Skeletal muscle tissue (tissue), 4 donors: Measurements from ENCODE around the gene MBTPS1. TPM values are rescaled to one million over a fixed set of nuclear protein-coding genes. Genes with fewer than 3 reads are reported as not detected.

Experiments used
- H3K27ac ChIP-seq: one replicate; pipeline ENCODE4 v1.7.0; 2013; ENCODE audit warnings: mild to moderate bottlenecking, low read depth, low read length, inconsistent platforms
- H3K27me3 ChIP-seq, 3 donors: one replicate each; pipeline ENCODE4 v1.7.0; 2013; ENCODE audit warnings: low read length in 3 of 3; ENCODE audit not compliant: control insufficient read depth in 3 of 3, insufficient read depth in 3 of 3
- H3K36me3 ChIP-seq, 3 donors: one replicate each; pipeline ENCODE4 v1.7.0; 2013; ENCODE audit warnings: low read length in 3 of 3; ENCODE audit not compliant: control insufficient read depth in 3 of 3, insufficient read depth in 3 of 3
- H3K4me1 ChIP-seq, 3 donors: one replicate each; pipeline ENCODE4 v1.7.0; 2013; ENCODE audit warnings: low read length in 3 of 3, mild to moderate bottlenecking in 3 of 3; ENCODE audit not compliant: control insufficient read depth in 3 of 3, insufficient read depth in 3 of 3
- H3K4me3 ChIP-seq, 3 donors: one replicate each; pipeline ENCODE4 v1.7.0; 2013; ENCODE audit warnings: low read length in 3 of 3
- H3K9ac ChIP-seq, 3 donors: one replicate each; pipeline ENCODE4 v1.7.0; 2013; ENCODE audit warnings: low read length in 3 of 3, mild to moderate bottlenecking in 3 of 3, moderate library complexity in 2 of 3, low read depth in 1 of 3
- H3K9me3 ChIP-seq, 3 donors: one replicate each; pipeline ENCODE4 v1.7.0; 2013; ENCODE audit warnings: low read length in 3 of 3; ENCODE audit not compliant: control insufficient read depth in 3 of 3
- total RNA-seq: library from RNA; depleted of rRNA; stranded (reverse); fragments of >200 nt; gene quantifications from one replicate; pipeline ENCODE4 v1.2.3, GENCODE V29; 2014
- donor health status: Osteomylitis.

The MBTPS1 gene
- total RNA-seq, 1 donor from 2014 or later: 76.7 TPM

- H3K4me3 ChIP-seq: no peak overlapping the region
- no peaks in the 10 kb centered on the region for H3K27me3 ChIP-seq
- no peak overlapping the region for H3K27ac ChIP-seq
- H3K36me3 ChIP-seq: peaks cover 54 to 73% (median 67%) of the 10 kb centered on the region in 3 donors
- peaks cover 8 to 15% (median 10%) of the 10 kb centered on the region in 3 donors for H3K4me1 ChIP-seq
- no peak overlapping the region for H3K9ac ChIP-seq
- no peaks in the 10 kb centered on the region for H3K9me3 ChIP-seq
Measured at GRCh38 chr16:84081446-84081989, 35.2 kb downstream of the MBTPS1 start.

- Histone ChIP-seq H3K36me3 (peaks cover 47 to 66% (median 60%) of the 10 kb centered on the region in 3 donors), H3K27me3 (no peaks in the 10 kb centered on the region), H3K27ac (no peak overlapping the region), H3K4me3 (no peak overlapping the region), H3K9me3 (no peaks in the 10 kb centered on the region), H3K9ac (peak overlapping the region in 1 of 3 donors; percentile 25), H3K4me1 (peaks cover 8 to 15% (median 10%) of the 10 kb centered on the region in 3 donors)
Measured at GRCh38 chr16:84080813-84081212, 35.9 kb downstream of the MBTPS1 start.

- Histone ChIP-seq H3K27me3 (no peaks in the 10 kb centered on the region), H3K9me3 (no peaks in the 10 kb centered on the region), H3K4me3 (no peak overlapping the region), H3K9ac (peak overlapping the region in 1 of 3 donors; percentile 25), H3K27ac (no peak overlapping the region), H3K4me1 (peaks cover 8 to 15% (median 11%) of the 10 kb centered on the region in 3 donors), H3K36me3 (peaks cover 48 to 69% (median 62%) of the 10 kb centered on the region in 3 donors)
Measured at GRCh38 chr16:84080378-84080777, 36.4 kb downstream of the MBTPS1 start.

GRCh38 chr16:84079664-84080063, 37.1 kb downstream of the MBTPS1 start:
- Histone ChIP-seq H3K4me3 (no peak overlapping the region), H3K9ac (no peak overlapping the region), H3K9me3 (no peaks in the 10 kb centered on the region), H3K27ac (no peak overlapping the region), H3K4me1 (peaks cover 8 to 21% (median 18%) of the 10 kb centered on the region in 3 donors), H3K27me3 (no peaks in the 10 kb centered on the region), H3K36me3 (peaks cover 51 to 73% (median 67%) of the 10 kb centered on the region in 3 donors)

- H3K27ac ChIP-seq: peak overlapping the region; percentile 27
- no peaks in the 10 kb centered on the region for H3K9me3 ChIP-seq
- H3K36me3 ChIP-seq: peaks cover 26 to 64% (median 60%) of the 10 kb centered on the region in 3 donors
- H3K4me1 ChIP-seq: peaks cover 5 to 19% (median 18%) of the 10 kb centered on the region in 3 donors
- no peaks in the 10 kb centered on the region for H3K27me3 ChIP-seq
- H3K9ac ChIP-seq: no peak overlapping the region
- no peak overlapping the region for H3K4me3 ChIP-seq
Measured at GRCh38 chr16:84075376-84075775, 41.4 kb downstream of the MBTPS1 start.

- Histone ChIP-seq H3K36me3 (peaks cover 27 to 63% (median 63%) of the 10 kb centered on the region in 3 donors), H3K9ac (peak overlapping the region in 1 of 3 donors; percentile 20), H3K4me3 (no peak overlapping the region), H3K4me1 (peaks cover 0 to 12% (median 12%) of the 10 kb centered on the region in 3 donors), H3K27ac (peak overlapping the region; percentile 27), H3K9me3 (no peaks in the 10 kb centered on the region), H3K27me3 (no peaks in the 10 kb centered on the region)
Measured at GRCh38 chr16:84074721-84075120, 42.0 kb downstream of the MBTPS1 start.

- no peak overlapping the region for H3K9ac ChIP-seq
Measured at GRCh38 chr16:84072014-84072413, 44.7 kb downstream of the MBTPS1 start.

GRCh38 chr16:84071121-84071520, 45.6 kb downstream of the MBTPS1 start:
- no peak overlapping the region for H3K27ac ChIP-seq
- peaks cover 0 to 12% (median 7%) of the 10 kb centered on the region in 3 donors for H3K4me1 ChIP-seq
- H3K36me3 ChIP-seq: peaks cover 48 to 79% (median 76%) of the 10 kb centered on the region in 3 donors
- H3K9ac ChIP-seq: no peak overlapping the region
- H3K27me3 ChIP-seq: no peaks in the 10 kb centered on the region
- H3K9me3 ChIP-seq: no peaks in the 10 kb centered on the region
- H3K4me3 ChIP-seq: no peak overlapping the region

More at GRCh38 chr16:84072014-84072413, 44.7 kb downstream of the MBTPS1 start:
- no peak overlapping the region for H3K4me3 ChIP-seq
- no peaks in the 10 kb centered on the region for H3K27me3 ChIP-seq
- peaks cover 0 to 12% (median 7%) of the 10 kb centered on the region in 3 donors for H3K4me1 ChIP-seq
- H3K27ac ChIP-seq: no peak overlapping the region
- no peaks in the 10 kb centered on the region for H3K9me3 ChIP-seq
- peaks cover 43 to 72% (median 72%) of the 10 kb centered on the region in 3 donors for H3K36me3 ChIP-seq

GRCh38 chr16:84069540-84069939, 47.2 kb downstream of the MBTPS1 start:
- Histone ChIP-seq H3K4me1 (peaks cover 0 to 3% (median 0%) of the 10 kb centered on the region in 3 donors), H3K27me3 (no peaks in the 10 kb centered on the region), H3K9me3 (no peaks in the 10 kb centered on the region), H3K4me3 (no peak overlapping the region), H3K9ac (no peak overlapping the region), H3K36me3 (peaks cover 43 to 75% (median 72%) of the 10 kb centered on the region in 3 donors), H3K27ac (no peak overlapping the region)

- H3K27me3 ChIP-seq: no peaks in the 10 kb centered on the region
- no peaks in the 10 kb centered on the region for H3K9me3 ChIP-seq
- H3K27ac ChIP-seq: no peak overlapping the region
- no peak overlapping the region for H3K4me3 ChIP-seq
- H3K9ac ChIP-seq: no peak overlapping the region
- H3K4me1 ChIP-seq: no peaks in the 10 kb centered on the region
- peaks cover 43 to 74% (median 69%) of the 10 kb centered on the region in 3 donors for H3K36me3 ChIP-seq
Measured at GRCh38 chr16:84068783-84069462, 47.8 kb downstream of the MBTPS1 start.
